Thyroid gland (tissue), 4 donors: ENCODE results near the gene HS6ST3.

ENCODE experiments used
- CTCF ChIP-seq, 6 experiments: fragments of 200-600 bp in 3 of 6; fragments of 450-650 bp in 3 of 6; sonication (generic) in 3 of 6; IDR thresholded peaks; one replicate each; pipeline ENCODE4 v1.5.1; 2016 to 2019; ENCODE audit warnings: antibody characterized with exemption in 6 of 6, mild to moderate bottlenecking in 2 of 6, inconsistent platforms in 1 of 6, moderate library complexity in 1 of 6
- POLR2A ChIP-seq, 2 donors: fragments of 450-650 bp; IDR thresholded peaks; one replicate each; pipeline ENCODE4 v1.6.1; 2017; ENCODE audit warnings: antibody characterized with exemption in 2 of 2, mild to moderate bottlenecking in 2 of 2, moderate library complexity in 1 of 2

GRCh38 chr13:96720446-96720845, 630.5 kb downstream of the HS6ST3 start:
- TF ChIP-seq POLR2A (IDR thresholded peaks at IDR 0.05) (no peak), CTCF (IDR thresholded peaks at IDR 0.05) (no peak)
